Measurements from ENCODE around the gene TPRX1.
A peak's percentile ranks its signal among the peaks of the same experiment; 100 is the strongest.
"Not testable (repeated sequence)": the region's sequence is repeated elsewhere in the genome, so short reads cannot be mapped to it uniquely, and the experiment has no call there.

TPRX1 gene

DNA sequence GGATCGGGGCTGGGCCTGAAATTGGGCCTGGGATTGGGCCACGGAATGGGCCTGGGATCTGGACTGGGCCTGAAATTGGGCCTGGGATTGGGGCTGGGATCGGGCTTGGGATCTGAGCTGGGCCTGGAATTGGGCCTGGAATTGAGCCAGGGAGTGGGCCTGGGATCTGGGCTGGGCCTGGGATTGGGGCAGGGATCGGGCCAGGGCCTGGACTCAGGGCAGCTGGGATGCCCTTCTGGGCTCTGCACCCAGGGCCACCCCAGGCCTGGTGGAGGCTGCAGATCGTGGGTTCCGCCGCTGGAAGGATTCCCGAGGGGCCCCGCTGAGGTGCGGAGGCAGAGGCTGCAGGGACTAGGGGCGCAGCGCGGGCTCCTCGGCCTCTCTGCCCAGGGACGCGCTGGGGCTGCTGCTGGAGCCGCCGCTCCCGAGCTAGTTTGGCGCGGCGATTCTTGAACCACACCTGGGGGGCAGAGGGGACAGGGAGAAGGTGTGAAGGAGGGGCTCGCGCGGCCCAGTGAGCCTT lies 1.8 kb downstream of the TPRX1 start:
- DNase-seq (ENCODE audit: insufficient read length, low spot score) (no peak), FAIRE-seq (no peak)
- TF ChIP-seq SPI1 (IDR thresholded peaks at IDR 0.05; ENCODE audit: low read depth, low read length): no peak
- TF ChIP-seq POLR2A (IDR thresholded peaks at IDR 0.05; ENCODE audit: low read depth, low read length): no peak
- TF ChIP-seq PAX5 (IDR thresholded peaks at IDR 0.05; ENCODE audit: insufficient read depth, low read length, severe bottlenecking): no peak

- DNase-seq (ENCODE audit: insufficient read length, low spot score): no peak
- FAIRE-seq: no peak
- TF ChIP-seq SPI1 (IDR thresholded peaks at IDR 0.05; ENCODE audit: low read depth, low read length) (no peak), POU2F2 (IDR thresholded peaks at IDR 0.05; ENCODE audit: low read depth, low read length) (no peak), TAF1 (IDR thresholded peaks at IDR 0.05; ENCODE audit: low read depth, low read length) (no peak), PAX5 (IDR thresholded peaks at IDR 0.05; ENCODE audit: insufficient read depth, low read length, severe bottlenecking) (no peak), POLR2AphosphoS5 (IDR thresholded peaks at IDR 0.05; ENCODE audit: low read depth, low read length) (no peak), POLR2A (IDR thresholded peaks at IDR 0.05; ENCODE audit: low read depth, low read length) (no peak)
These were observed 3.1 kb downstream of the TPRX1 start for GRCh38 chr19:47801270-47801669.

DNA sequence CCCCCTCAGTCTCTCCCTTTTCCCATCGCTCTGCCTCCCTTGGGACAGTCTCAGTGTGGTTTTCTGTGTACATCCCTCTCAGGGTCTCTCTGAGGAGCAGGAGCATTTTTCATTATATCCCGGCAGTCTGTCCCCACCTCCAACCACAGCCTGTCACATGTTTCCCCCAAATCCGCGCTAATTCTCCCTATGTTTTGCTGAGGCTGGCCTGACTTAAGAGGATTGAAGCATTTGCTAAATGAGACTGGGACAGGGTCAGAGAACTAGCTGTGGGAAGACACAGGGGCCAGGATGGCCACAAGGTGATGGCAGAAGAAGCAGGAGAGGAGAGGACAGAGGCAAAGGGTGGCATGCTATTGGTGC lies 5.5 kb downstream of the TPRX1 start:
- FAIRE-seq: no peak
- TF ChIP-seq POLR2AphosphoS5 (IDR thresholded peaks at IDR 0.05; ENCODE audit: low read depth, low read length): no peak
- no peak for TF ChIP-seq PAX5 (IDR thresholded peaks at IDR 0.05; ENCODE audit: insufficient read depth, low read length, severe bottlenecking)
- no peak for TF ChIP-seq TAF1 (IDR thresholded peaks at IDR 0.05; ENCODE audit: low read depth, low read length)
- no peak for TF ChIP-seq POU2F2 (IDR thresholded peaks at IDR 0.05; ENCODE audit: low read depth, low read length)
- no peak for TF ChIP-seq SPI1 (IDR thresholded peaks at IDR 0.05; ENCODE audit: low read depth, low read length)
- no peak for TF ChIP-seq POLR2A (IDR thresholded peaks at IDR 0.05; ENCODE audit: low read depth, low read length)
- DNase-seq (ENCODE audit: insufficient read length, low spot score): no peak

DNA sequence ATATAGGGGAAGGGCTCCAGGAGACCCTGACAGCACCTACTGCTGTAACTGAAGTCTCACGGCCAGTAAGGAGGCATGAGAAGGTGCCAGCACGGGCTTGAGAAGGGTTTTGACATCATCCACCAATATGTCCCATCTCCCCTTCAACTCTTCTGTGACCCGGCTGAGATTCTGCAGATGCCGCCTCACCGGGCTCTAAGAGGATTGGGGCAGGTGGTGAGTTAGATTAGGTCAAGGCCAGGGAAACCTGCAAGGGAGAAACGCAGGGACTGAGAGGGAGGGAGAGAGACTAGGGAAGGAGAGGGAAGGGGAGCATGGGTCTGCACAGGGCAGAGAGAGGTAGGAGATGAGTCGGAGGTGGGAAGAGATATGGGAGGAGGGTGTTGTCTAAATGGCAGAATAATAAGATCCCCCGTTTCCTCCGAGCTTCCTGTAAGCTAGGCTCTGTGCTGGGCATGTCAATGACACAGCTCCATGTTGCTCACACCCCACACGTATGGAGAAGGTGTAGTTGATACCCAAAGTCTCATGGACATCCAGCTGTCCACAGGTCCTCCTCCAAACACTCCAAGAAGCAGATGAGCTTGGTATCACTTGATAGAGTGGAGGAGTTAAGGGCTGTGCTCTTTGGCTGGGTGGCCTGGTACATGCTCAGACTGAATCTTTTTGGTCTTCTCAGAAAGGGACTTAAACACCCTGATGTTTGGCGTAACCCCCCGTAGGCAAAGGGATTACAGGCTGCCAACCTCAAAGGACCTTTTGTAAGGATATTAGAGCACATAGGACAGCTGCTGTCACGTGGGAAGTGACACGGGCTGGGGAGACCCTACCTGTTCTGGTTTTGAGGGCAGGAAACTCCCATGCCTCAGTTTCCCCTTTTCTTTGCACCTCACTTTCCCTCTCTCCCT lies 6.1 kb downstream of the TPRX1 start:
- TF ChIP-seq POLR2A (IDR thresholded peaks at IDR 0.05; ENCODE audit: low read depth, low read length) (no peak), SPI1 (IDR thresholded peaks at IDR 0.05; ENCODE audit: low read depth, low read length) (no peak), PAX5 (IDR thresholded peaks at IDR 0.05; ENCODE audit: insufficient read depth, low read length, severe bottlenecking) (no peak), POU2F2 (IDR thresholded peaks at IDR 0.05; ENCODE audit: low read depth, low read length) (no peak), TAF1 (IDR thresholded peaks at IDR 0.05; ENCODE audit: low read depth, low read length) (no peak), POLR2AphosphoS5 (IDR thresholded peaks at IDR 0.05; ENCODE audit: low read depth, low read length) (no peak)
- no peak for FAIRE-seq
- DNase-seq (ENCODE audit: insufficient read length, low spot score): no peak

GRCh38 chr19:47796785-47797184 lies 7.6 kb downstream of the TPRX1 start:
- no peak for FAIRE-seq
- DNase-seq (ENCODE audit: insufficient read length, low spot score): no peak
- TF ChIP-seq POLR2AphosphoS5 (IDR thresholded peaks at IDR 0.05; ENCODE audit: low read depth, low read length) (no peak), TAF1 (IDR thresholded peaks at IDR 0.05; ENCODE audit: low read depth, low read length) (no peak), POLR2A (IDR thresholded peaks at IDR 0.05; ENCODE audit: low read depth, low read length) (no peak), PAX5 (IDR thresholded peaks at IDR 0.05; ENCODE audit: insufficient read depth, low read length, severe bottlenecking) (no peak), SPI1 (IDR thresholded peaks at IDR 0.05; ENCODE audit: low read depth, low read length) (no peak), POU2F2 (IDR thresholded peaks at IDR 0.05; ENCODE audit: low read depth, low read length) (no peak)

- TF ChIP-seq POLR2AphosphoS5 (IDR thresholded peaks at IDR 0.05; ENCODE audit: low read depth, low read length) (no peak), TAF1 (IDR thresholded peaks at IDR 0.05; ENCODE audit: low read depth, low read length) (no peak), POLR2A (IDR thresholded peaks at IDR 0.05; ENCODE audit: low read depth, low read length) (no peak), SPI1 (IDR thresholded peaks at IDR 0.05; ENCODE audit: low read depth, low read length) (no peak), POU2F2 (IDR thresholded peaks at IDR 0.05; ENCODE audit: low read depth, low read length) (no peak), PAX5 (IDR thresholded peaks at IDR 0.05; ENCODE audit: insufficient read depth, low read length, severe bottlenecking) (no peak)
- FAIRE-seq: no peak
- no peak for DNase-seq (ENCODE audit: insufficient read length, low spot score)
These were observed 9.8 kb downstream of the TPRX1 start for GRCh38 chr19:47794526-47794925.

- no peak for DNase-seq (ENCODE audit: insufficient read length, low spot score)
- no peak for FAIRE-seq
- TF ChIP-seq POLR2A (IDR thresholded peaks at IDR 0.05; ENCODE audit: low read depth, low read length): no peak
- TF ChIP-seq TAF1 (IDR thresholded peaks at IDR 0.05; ENCODE audit: low read depth, low read length): no peak
- no peak for TF ChIP-seq POLR2AphosphoS5 (IDR thresholded peaks at IDR 0.05; ENCODE audit: low read depth, low read length)
- no peak for TF ChIP-seq SPI1 (IDR thresholded peaks at IDR 0.05; ENCODE audit: low read depth, low read length)
- no peak for TF ChIP-seq PAX5 (IDR thresholded peaks at IDR 0.05; ENCODE audit: insufficient read depth, low read length, severe bottlenecking)
- TF ChIP-seq POU2F2 (IDR thresholded peaks at IDR 0.05; ENCODE audit: low read depth, low read length): no peak
These were observed 11.7 kb downstream of the TPRX1 start for GRCh38 chr19:47792616-47793015.

DNA sequence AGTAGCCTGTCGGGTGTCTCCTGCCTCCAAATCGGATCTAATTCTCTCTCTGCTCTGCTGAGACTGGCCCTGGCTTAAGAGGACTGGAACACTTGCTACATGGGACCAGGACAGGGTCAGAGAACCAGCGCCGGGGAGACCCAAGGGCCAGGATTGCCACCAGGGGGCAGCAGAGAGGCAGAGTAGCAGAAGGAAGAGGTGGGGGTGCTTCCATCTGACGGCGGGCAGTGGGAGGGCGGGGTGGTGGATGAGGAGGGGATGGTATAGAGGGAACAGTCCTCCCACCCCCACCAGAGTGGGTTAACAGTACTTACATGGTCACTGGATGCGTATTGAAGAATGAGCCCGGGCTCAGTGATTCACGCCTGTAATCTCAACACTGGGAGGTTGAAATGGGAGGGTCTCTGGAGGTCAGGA lies 13.9 kb downstream of the TPRX1 start:
- no peak for TF ChIP-seq SPI1 (IDR thresholded peaks at IDR 0.05; ENCODE audit: low read depth, low read length)
- TF ChIP-seq POLR2A (IDR thresholded peaks at IDR 0.05; ENCODE audit: low read depth, low read length): no peak
- no peak for TF ChIP-seq POU2F2 (IDR thresholded peaks at IDR 0.05; ENCODE audit: low read depth, low read length)
- TF ChIP-seq PAX5 (IDR thresholded peaks at IDR 0.05; ENCODE audit: insufficient read depth, low read length, severe bottlenecking): no peak
- no peak for TF ChIP-seq TAF1 (IDR thresholded peaks at IDR 0.05; ENCODE audit: low read depth, low read length)
- TF ChIP-seq POLR2AphosphoS5 (IDR thresholded peaks at IDR 0.05; ENCODE audit: low read depth, low read length): no peak
- FAIRE-seq (peak; percentile 81), DNase-seq (ENCODE audit: insufficient read length, low spot score) (peak; percentile 70)

DNA sequence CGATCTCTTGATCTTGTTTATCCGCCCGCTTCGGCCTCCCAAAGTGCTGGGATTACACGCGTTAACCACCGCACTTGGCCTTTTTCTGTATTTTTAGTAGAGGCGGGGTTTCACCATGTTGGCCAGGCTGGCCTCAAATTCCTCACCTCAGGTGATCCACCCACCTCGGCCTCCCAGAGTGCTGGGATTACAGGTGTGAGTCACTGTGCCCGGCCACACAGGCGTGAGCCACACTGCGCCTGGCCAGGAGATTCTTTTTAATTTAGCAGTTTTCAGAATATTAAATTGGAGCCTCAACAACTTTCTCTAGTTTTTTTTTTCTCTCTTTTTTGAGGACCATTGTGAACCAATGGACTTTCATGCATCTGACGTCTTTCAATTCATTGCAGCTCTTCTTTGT lies 14.5 kb downstream of the TPRX1 start:
- not testable (repeated sequence) for DNase-seq (ENCODE audit: insufficient read length, low spot score); FAIRE-seq

DNA sequence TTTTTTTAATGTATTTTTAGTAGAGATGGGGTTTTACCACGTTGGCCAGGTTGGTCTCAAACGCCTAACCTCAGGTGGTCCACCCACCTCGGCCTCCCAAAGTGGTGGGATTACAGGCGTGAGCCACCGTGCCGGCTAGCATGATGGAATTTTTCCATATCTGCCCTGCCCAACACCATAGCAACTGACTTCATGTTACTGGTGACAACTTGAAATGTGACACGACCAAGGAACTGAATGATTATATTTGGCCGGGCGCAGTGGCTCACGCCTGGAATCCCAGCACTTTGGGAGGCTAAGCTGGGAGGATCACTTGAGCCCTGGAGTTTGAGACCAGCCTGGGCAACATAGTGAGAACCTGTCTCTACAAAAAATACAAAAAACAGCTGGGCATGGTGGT lies 17.0 kb downstream of the TPRX1 start:
- not testable (repeated sequence) for FAIRE-seq; DNase-seq (ENCODE audit: insufficient read length, low spot score)
